Hepatocyte (in vitro differentiated cells): ENCODE measurements around the gene TBC1D5. TPM values are rescaled to one million over a fixed set of nuclear protein-coding genes. Genes with fewer than 3 reads are reported as not detected.
"Not testable (repeated sequence)": the region's sequence is repeated elsewhere in the genome, so short reads cannot be mapped to it uniquely, and the experiment has no call there.

Experiments
- DNase-seq: peaks from one replicate; pipeline ENCODE4 v3.0.0-alpha.2; 2016; ENCODE audit warnings: low spot score
- H2AFZ ChIP-seq: fragments of 200-600 bp; sonication (generic); 2 replicates; pipeline ENCODE4 v1.6.0; 2016; ENCODE audit warnings: antibody characterized with exemption, mild to moderate bottlenecking
- H3K27ac ChIP-seq: fragments of 200-600 bp; sonication (generic); 2 replicates; pipeline ENCODE4 v1.5.1; 2016; ENCODE audit warnings: mild to moderate bottlenecking
- H3K27me3 ChIP-seq: fragments of 200-600 bp; sonication (generic); 2 replicates; pipeline ENCODE4 v1.6.1; 2016
- H3K36me3 ChIP-seq: fragments of 200-600 bp; sonication (generic); replicated peaks from 2 replicates; pipeline ENCODE4 v1.5.1; 2016; ENCODE audit warnings: low read depth; ENCODE audit not compliant: insufficient read depth
- H3K4me1 ChIP-seq: fragments of 200-600 bp; sonication (generic); 2 replicates; pipeline ENCODE4 v1.5.1; 2016; ENCODE audit warnings: mild to moderate bottlenecking, moderate library complexity; ENCODE audit not compliant: insufficient read depth
- H3K4me2 ChIP-seq: fragments of 200-600 bp; sonication (generic); 2 replicates; pipeline ENCODE4 v1.6.0; 2016
- H3K4me3 ChIP-seq: fragments of 200-600 bp; sonication (generic); 2 replicates; pipeline ENCODE4 v1.5.1; 2016; ENCODE audit warnings: mild to moderate bottlenecking
- H3K79me2 ChIP-seq: fragments of 200-600 bp; sonication (generic); 2 replicates; pipeline ENCODE4 v1.6.0; 2017; ENCODE audit warnings: mild to moderate bottlenecking
- H3K9me2 ChIP-seq: fragments of 200-600 bp; sonication (generic); replicated peaks from 2 replicates; pipeline ENCODE4 v1.6.0; 2017; ENCODE audit warnings: mild to moderate bottlenecking; ENCODE audit not compliant: insufficient read depth
- H3K9me3 ChIP-seq: fragments of 200-600 bp; sonication (generic); 2 replicates; pipeline ENCODE4 v1.5.1; 2016; ENCODE audit warnings: low read depth, mild to moderate bottlenecking
- H4K20me1 ChIP-seq: fragments of 200-600 bp; sonication (generic); 2 replicates; pipeline ENCODE4 v1.6.0; 2016; ENCODE audit warnings: mild to moderate bottlenecking; ENCODE audit not compliant: insufficient read depth, poor library complexity, severe bottlenecking
- CTCF ChIP-seq: fragments of 200-600 bp; sonication (generic); IDR thresholded peaks from 2 replicates; pipeline ENCODE4 v1.5.1; 2016; ENCODE audit warnings: antibody characterized with exemption, mild to moderate bottlenecking; ENCODE audit not compliant: poor library complexity
- EZH2 ChIP-seq: fragments of 200-600 bp; sonication (generic); IDR thresholded peaks from 2 replicates; pipeline ENCODE4 v1.6.1; 2016; ENCODE audit warnings: antibody characterized with exemption, mild to moderate bottlenecking, borderline replicate concordance
- EZH2phosphoT487 ChIP-seq: fragments of 200-600 bp; sonication (generic); IDR thresholded peaks from one replicate; pipeline ENCODE4 v1.6.1; 2018; ENCODE audit warnings: antibody characterized with exemption, mild to moderate bottlenecking, low read depth, moderate library complexity; ENCODE audit not compliant: unreplicated experiment, severe bottlenecking
- WGBS: methylation state at CpG from one replicate; pipeline ENCODE4 v1.1.6; 2016; ENCODE audit warnings: low lambda C conversion rate; ENCODE audit errors: missing lambda C conversion rate; 5-methylcytosine and 5-hydroxymethylcytosine counted together
- polyA plus RNA-seq: library from polyadenylated mRNA; unstranded; fragments of >200 nt; fragmentation: Nextera tagmentation; extraction: Ambion mirVana; gene quantifications from 2 replicates; pipeline ENCODE4 v1.2.1, GENCODE V29; 2016
- total RNA-seq: library from RNA; depleted of rRNA; stranded (reverse); fragments of >200 nt; gene quantifications from 2 replicates; pipeline ENCODE4 v1.2.3, GENCODE V29; 2014

The TBC1D5 gene
- total and polyA plus RNA-seq, 2 experiments from 2014 or later: 17.0 to 64.2 TPM

DNA sequence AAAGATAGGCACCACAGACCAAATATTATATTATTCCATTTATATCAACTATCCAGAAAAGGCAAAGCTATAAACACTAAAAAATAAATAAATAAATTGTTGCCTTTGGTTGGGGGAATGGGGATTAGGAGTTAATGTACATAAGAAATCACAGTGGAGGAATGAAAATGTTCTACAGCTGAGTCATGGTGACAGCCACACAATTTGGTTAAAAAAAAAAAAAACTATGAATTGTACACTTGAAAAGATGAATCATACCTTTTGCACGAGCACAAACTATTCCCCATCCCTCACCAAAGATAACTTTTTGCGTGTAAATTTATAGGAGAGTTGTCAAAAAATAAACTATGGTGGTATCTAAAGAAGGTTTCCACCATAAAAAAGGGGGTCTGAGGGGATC is 103.2 kb downstream of the TBC1D5 start:
- Histone ChIP-seq H3K79me2 (peaks cover 4% of the 10 kb centered on the region), H3K4me2 (no peak overlapping the region), H3K9me2 (no peaks in the 10 kb centered on the region), H3K27ac (no peak overlapping the region), H4K20me1 (no peaks in the 10 kb centered on the region), H3K36me3 (no peaks in the 10 kb centered on the region), H3K4me3 (no peak overlapping the region), H2AFZ (no peak overlapping the region), H3K9me3 (no peaks in the 10 kb centered on the region), H3K27me3 (no peaks in the 10 kb centered on the region), H3K4me1 (no peaks in the 10 kb centered on the region)
- TF ChIP-seq EZH2 (no peak), EZH2phosphoT487 (no peak), CTCF (no peak)
- DNase-seq: no peak
- WGBS: 83% methylated on average over 2 of the region's 2 CpGs

DNA sequence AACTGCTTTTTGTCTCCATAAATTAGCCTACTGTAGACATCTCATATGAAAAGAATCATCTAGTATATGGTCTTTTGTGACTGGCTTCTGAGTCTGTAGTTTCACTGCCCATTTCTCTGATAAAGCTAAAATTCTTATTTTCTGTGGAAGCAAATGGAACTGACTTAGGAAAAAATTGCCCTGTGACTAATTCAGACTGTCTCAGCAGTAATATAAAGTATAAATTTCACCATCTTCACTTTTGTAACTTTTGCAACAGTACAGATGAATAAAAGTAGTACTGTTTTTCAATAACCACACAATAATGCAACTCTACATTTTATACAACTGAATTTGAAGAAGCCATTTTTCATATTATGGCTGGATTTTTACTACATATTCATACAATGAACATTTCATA is 104.1 kb downstream of the TBC1D5 start:
- Histone ChIP-seq H3K27ac (no peak overlapping the region), H3K4me2 (no peak overlapping the region), H3K27me3 (no peaks in the 10 kb centered on the region), H3K4me1 (no peaks in the 10 kb centered on the region), H4K20me1 (no peaks in the 10 kb centered on the region), H3K9me2 (no peaks in the 10 kb centered on the region), H3K9me3 (no peaks in the 10 kb centered on the region), H3K36me3 (no peaks in the 10 kb centered on the region), H3K4me3 (no peak overlapping the region), H2AFZ (no peak overlapping the region), H3K79me2 (peaks cover 4% of the 10 kb centered on the region)
- TF ChIP-seq CTCF (no peak), EZH2 (no peak), EZH2phosphoT487 (no peak)
- DNase-seq: no peak

- H3K27me3 ChIP-seq, H3K4me1 ChIP-seq, H3K9me3 ChIP-seq, H3K4me3 ChIP-seq, H2AFZ ChIP-seq, H3K9me2 ChIP-seq, H3K36me3 ChIP-seq, DNase-seq, H3K4me2 ChIP-seq, H3K27ac ChIP-seq, H4K20me1 ChIP-seq, H3K79me2 ChIP-seq: not testable (repeated sequence)
- WGBS: 38% methylated on average over 2 of the region's 2 CpGs
These were observed 106.8 kb downstream of the TBC1D5 start for GRCh38 chr3:17635675-17636074.

DNA sequence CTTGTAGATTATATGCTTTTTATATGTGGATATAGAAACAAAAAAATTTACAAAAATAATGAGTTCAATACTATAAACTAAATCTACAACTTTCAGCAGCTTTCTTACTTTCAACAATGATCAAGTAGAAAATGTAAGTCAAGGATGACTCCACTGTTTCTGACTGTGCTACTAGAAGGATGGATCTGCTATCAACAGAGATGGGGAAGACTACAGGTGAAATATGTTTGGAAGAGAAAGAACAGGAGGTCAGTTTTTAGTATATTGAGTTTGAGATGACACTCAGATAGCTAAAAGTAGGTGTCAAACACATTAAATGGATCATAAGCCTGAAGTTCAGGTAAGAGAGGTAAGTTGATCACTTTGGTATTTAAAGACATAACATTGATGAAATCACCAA is 107.5 kb downstream of the TBC1D5 start:
- Histone ChIP-seq H3K27ac (no peak overlapping the region), H3K36me3 (no peaks in the 10 kb centered on the region), H2AFZ (no peak overlapping the region), H3K4me2 (no peak overlapping the region), H3K79me2 (peaks cover 4% of the 10 kb centered on the region), H3K9me3 (no peaks in the 10 kb centered on the region), H3K4me1 (no peaks in the 10 kb centered on the region), H4K20me1 (no peaks in the 10 kb centered on the region), H3K27me3 (no peaks in the 10 kb centered on the region), H3K9me2 (no peaks in the 10 kb centered on the region), H3K4me3 (no peak overlapping the region)
- no peak for TF ChIP-seq CTCF
- no peak for TF ChIP-seq EZH2
- TF ChIP-seq EZH2phosphoT487: no peak
- no peak for DNase-seq
